Glutamatergic neuron (in vitro differentiated cells): ENCODE data around the gene KCTD13. TPM values are rescaled to one million over a fixed set of nuclear protein-coding genes. Genes with fewer than 3 reads are reported as not detected.
A peak's percentile ranks its signal among the peaks of the same experiment; 100 is the strongest.

Experiments used
- DNase-seq: peaks from one replicate; pipeline ENCODE4 v3.0.0; 2022
- H3K27ac Mint-ChIP-seq: one replicate; pipeline ENCODE4 v1.8.0; 2020; ENCODE audit warnings: mild to moderate bottlenecking, mixed read lengths, inconsistent platforms; ENCODE audit not compliant: unreplicated experiment
- H3K27me3 Mint-ChIP-seq: one replicate; pipeline ENCODE4 v1.8.0; 2020; ENCODE audit warnings: mild to moderate bottlenecking, moderate library complexity, mixed read lengths, inconsistent platforms; ENCODE audit not compliant: unreplicated experiment
- H3K36me3 Mint-ChIP-seq: one replicate; pipeline ENCODE4 v1.8.0; 2020; ENCODE audit warnings: mild to moderate bottlenecking, mixed read lengths, inconsistent platforms; ENCODE audit not compliant: unreplicated experiment
- H3K4me1 Mint-ChIP-seq: one replicate; pipeline ENCODE4 v1.8.0; 2020; ENCODE audit warnings: mild to moderate bottlenecking, low read depth, mixed read lengths, inconsistent platforms; ENCODE audit not compliant: unreplicated experiment
- H3K4me3 Mint-ChIP-seq: one replicate; pipeline ENCODE4 v1.8.0; 2020; ENCODE audit warnings: mild to moderate bottlenecking, mixed read lengths, inconsistent platforms; ENCODE audit not compliant: unreplicated experiment
- H3K9me3 Mint-ChIP-seq: one replicate; pipeline ENCODE4 v1.8.0; 2020; ENCODE audit warnings: mild to moderate bottlenecking, moderate library complexity, mixed read lengths, inconsistent platforms; ENCODE audit not compliant: unreplicated experiment
- CTCF ChIP-seq: fragments of 200-600 bp; sonication (generic); IDR thresholded peaks from one replicate; pipeline ENCODE4 v1.5.0; 2021; ENCODE audit not compliant: partially characterized antibody, unreplicated experiment
- total RNA-seq: library from RNA; stranded (reverse); fragmentation: NEBNext Ultra II Directional; extraction: Animal tissue kit (Norgen Biotek cat#: 25700); gene quantifications from one replicate; pipeline ENCODE4 v1.2.1, GENCODE V29; 2021; ENCODE audit not compliant: unreplicated experiment

Gene KCTD13
- total RNA-seq, 1 donor from 2014 or later: 18.4 TPM

GRCh38 chr16:29878172-29878571 lies 47.9 kb downstream of the KCTD13 start:
- H3K27me3 Mint-ChIP-seq: peaks cover 4% of the 10 kb centered on the region
- peaks cover 20% of the 10 kb centered on the region for H3K36me3 Mint-ChIP-seq
- H3K4me3 Mint-ChIP-seq: no peak overlapping the region
- no peak for TF ChIP-seq CTCF
- no peaks in the 10 kb centered on the region for H3K4me1 Mint-ChIP-seq
- DNase-seq: no peak
- H3K9me3 Mint-ChIP-seq: peaks cover 7% of the 10 kb centered on the region
- H3K27ac Mint-ChIP-seq: no peak overlapping the region

- TF ChIP-seq CTCF: no peak
- H3K27ac Mint-ChIP-seq: no peak overlapping the region
- H3K4me1 Mint-ChIP-seq: no peaks in the 10 kb centered on the region
- DNase-seq: peak; percentile 76
- peaks cover 4% of the 10 kb centered on the region for H3K27me3 Mint-ChIP-seq
- H3K4me3 Mint-ChIP-seq: peak overlapping the region; percentile 23
- peaks cover 15% of the 10 kb centered on the region for H3K36me3 Mint-ChIP-seq
- peaks cover 7% of the 10 kb centered on the region for H3K9me3 Mint-ChIP-seq
Measured at GRCh38 chr16:29877266-29877961, 48.6 kb downstream of the KCTD13 start.

GRCh38 chr16:29876594-29877249 lies 49.3 kb downstream of the KCTD13 start:
- DNase-seq: no peak
- TF ChIP-seq CTCF: no peak
- Mint-ChIP-seq H3K9me3 (peaks cover 7% of the 10 kb centered on the region), H3K4me3 (peak overlapping the region; percentile 4), H3K4me1 (no peaks in the 10 kb centered on the region), H3K27ac (no peak overlapping the region), H3K36me3 (peaks cover 16% of the 10 kb centered on the region), H3K27me3 (peaks cover 4% of the 10 kb centered on the region)

GRCh38 chr16:29876217-29876593 lies 49.8 kb downstream of the KCTD13 start:
- no peak for DNase-seq
- Mint-ChIP-seq H3K9me3 (peaks cover 10% of the 10 kb centered on the region), H3K36me3 (peaks cover 18% of the 10 kb centered on the region), H3K4me1 (no peaks in the 10 kb centered on the region), H3K4me3 (peak overlapping the region; percentile 4), H3K27me3 (peaks cover 4% of the 10 kb centered on the region), H3K27ac (no peak overlapping the region)
- no peak for TF ChIP-seq CTCF

- peaks cover 7% of the 10 kb centered on the region for H3K9me3 Mint-ChIP-seq
- DNase-seq: no peak
- H3K27me3 Mint-ChIP-seq: peaks cover 4% of the 10 kb centered on the region
- peaks cover 15% of the 10 kb centered on the region for H3K36me3 Mint-ChIP-seq
- H3K4me3 Mint-ChIP-seq: no peak overlapping the region
- H3K4me1 Mint-ChIP-seq: no peaks in the 10 kb centered on the region
- TF ChIP-seq CTCF: no peak
- no peak overlapping the region for H3K27ac Mint-ChIP-seq
Measured at GRCh38 chr16:29875206-29875605, 50.8 kb downstream of the KCTD13 start.
